ENCODE data around the gene EEF1AKMT4.
A peak's percentile ranks its signal among the peaks of the same experiment; 100 is the strongest.

Gene EEF1AKMT4
- total RNA-seq, result 0.36 to 0.65 reads per million in 2 donors

- peak; percentile 89 for DNase-seq
Measured at GRCh38 chr3:184249412-184250166, at the start of gene EEF1AKMT4. EEF1AKMT4 (plus strand) TSS chr3:184249672; CDS start chr3:184249695, 23 bp downstream.

GRCh38 chr3:184200825-184201224, 48.6 kb upstream of the EEF1AKMT4 start:
- DNase-seq, result no peak

GRCh38 chr3:184203526-184203925, 45.9 kb upstream of the EEF1AKMT4 start:
- DNase-seq, result no peak

GRCh38 chr3:184209146-184209923, 40.1 kb upstream of the EEF1AKMT4 start:
- DNase-seq, result no peak

GRCh38 chr3:184211297-184211696, 38.2 kb upstream of the EEF1AKMT4 start:
- DNase-seq, result no peak

- DNase-seq, result no peak
Measured at GRCh38 chr3:184211718-184212117, 37.8 kb upstream of the EEF1AKMT4 start.

DNA sequence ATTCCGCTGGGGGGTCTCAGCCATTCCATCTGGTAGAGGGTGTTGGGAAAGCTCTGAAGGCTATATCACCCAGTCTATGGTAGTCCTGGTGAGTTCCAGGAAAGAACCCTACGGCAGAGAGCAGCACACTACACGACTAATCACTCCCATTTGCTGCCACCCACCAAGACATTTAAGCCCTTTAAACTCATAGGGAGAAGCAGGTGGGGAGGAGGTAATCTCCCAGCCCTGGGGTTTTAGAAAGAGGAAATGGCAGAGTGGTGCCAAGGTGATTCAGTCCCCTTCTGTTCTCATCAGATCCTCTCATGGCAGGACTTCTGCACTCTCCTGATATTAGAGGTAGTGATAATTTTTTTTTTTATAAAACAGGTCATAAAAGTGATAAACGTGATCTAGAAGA, 30.7 kb upstream of the EEF1AKMT4 start:
- no peak for DNase-seq

DNA sequence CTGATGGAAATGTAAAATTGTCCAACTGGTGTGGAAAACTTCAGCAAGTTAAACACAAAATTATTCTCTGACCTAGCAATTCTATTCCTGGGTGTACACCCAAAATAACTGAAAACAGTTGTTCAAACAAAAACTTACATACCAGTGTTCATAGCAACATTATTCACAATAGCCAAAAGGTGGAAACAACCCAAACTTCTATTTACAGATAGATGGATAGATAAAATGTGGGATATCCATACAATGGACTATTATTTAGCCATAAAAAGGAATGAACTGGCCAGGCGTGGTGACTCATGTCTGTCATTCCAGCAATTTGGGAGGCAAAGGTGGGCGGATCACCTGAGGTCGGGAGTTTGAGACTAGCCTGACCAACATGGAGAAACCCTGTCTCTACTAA, 27.0 kb upstream of the EEF1AKMT4 start:
- DNase-seq, result no peak

DNA sequence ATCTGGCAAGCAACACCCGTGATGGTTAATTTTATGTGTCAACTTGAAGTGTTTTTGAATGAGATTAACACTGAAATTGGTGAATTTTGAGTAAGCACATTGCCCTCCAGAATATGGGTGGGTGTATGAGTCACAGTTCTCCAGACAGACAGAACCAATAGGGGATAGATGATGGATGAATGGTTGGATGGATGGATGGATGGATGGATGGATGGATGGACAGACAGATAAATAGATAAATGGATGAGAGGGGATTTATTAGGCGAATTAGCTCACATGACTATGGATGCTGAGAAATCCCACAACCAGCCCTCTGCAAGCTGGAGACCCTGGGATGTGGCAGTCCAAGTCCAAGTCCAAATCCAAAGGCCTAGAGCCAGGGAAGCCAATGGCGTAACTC, 25.5 kb upstream of the EEF1AKMT4 start:
- no peak for DNase-seq

DNA sequence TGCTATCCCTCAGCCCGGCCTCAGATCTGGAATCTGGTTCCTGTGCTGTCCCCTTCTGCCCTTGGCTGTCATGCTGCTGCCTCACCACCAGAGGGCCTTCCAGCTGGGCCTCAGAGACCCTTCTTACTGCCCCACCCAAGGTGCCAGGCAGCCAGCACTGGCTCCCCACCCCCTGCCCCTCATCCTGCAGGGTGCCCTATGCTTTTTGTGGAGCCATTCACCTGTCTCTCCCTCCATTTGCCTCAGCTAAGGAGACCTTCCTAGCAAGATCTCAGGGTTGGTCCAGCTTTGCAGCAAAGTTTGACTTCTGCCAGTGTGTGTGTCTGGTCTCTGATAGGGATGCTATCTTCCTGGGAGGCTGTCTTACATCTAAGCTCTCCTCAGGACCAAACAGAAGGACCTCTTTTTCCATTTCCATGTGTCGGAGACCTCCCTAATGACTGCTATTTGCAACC, 22.0 kb upstream of the EEF1AKMT4 start:
- DNase-seq, result no peak

GRCh38 chr3:184228376-184229137, 20.9 kb upstream of the EEF1AKMT4 start:
- DNase-seq, result no peak

DNA sequence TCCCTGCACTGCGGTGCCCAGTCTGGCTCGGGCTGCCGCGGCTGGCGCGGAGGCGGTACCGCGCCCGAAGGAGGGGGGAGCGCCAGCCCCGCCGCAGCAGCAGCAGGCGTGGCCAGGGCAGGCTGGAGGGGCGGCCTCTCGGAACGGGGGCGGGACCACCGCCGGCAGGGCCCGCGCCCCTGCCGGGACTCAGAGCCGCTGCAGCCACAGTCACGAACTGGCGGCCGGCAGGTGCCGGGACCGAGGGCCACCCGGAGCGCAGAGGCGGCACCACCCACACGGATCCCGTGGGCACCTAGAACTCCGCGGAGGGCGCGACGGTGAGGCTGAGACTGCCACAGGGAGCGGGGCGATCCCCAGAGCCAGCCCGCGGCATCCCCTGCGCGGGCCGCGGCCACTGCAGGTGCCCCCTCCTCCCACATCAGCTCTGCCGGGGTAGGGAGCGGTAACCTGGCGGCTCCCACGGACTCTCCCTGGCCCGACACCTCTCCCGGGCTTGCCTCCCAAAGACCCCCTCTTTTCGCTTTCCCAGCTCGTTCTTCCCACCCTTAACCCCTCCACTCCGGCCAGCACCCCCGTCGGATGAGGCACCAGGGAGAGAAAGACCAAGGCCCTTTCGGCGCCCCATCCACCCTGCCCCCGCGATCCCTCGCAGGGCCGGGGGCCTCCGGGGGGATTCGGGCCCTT, 19.9 kb upstream of the EEF1AKMT4 start, which contains the start of gene VWA5B2:
VWA5B2 (plus strand) TSS at position 192 of the 687 bp plus-strand sequence. CDS start 944 bp downstream, outside the sequence.
- DNase-seq, result peak; percentile 66

DNA sequence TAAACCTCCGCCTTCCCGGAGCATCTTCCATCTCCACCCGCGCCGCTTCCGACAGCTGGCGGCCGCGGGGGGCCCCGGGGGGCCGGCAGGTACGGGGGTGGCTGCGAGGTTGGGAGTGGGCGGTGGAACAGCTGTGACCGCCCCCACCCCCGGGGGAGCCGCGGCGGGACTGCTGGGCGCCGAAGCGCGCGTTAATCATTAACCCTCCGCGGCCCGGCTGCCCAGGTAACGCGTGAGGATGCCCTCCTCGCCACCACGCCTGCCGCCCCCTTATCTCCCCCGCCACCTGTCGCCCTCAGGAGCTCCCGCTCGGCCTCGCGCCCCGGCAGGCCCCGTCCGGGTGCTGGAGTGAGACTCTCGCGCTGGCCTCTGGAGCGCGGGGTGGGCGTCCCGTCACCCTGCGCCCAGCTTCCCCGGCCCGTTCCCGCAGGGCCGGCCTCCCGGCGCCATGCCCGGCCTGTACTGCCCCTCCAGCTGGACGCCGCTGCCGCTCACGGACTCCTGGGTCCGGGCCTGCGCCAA, 19.3 kb upstream of the EEF1AKMT4 start:
- no peak for DNase-seq

DNA sequence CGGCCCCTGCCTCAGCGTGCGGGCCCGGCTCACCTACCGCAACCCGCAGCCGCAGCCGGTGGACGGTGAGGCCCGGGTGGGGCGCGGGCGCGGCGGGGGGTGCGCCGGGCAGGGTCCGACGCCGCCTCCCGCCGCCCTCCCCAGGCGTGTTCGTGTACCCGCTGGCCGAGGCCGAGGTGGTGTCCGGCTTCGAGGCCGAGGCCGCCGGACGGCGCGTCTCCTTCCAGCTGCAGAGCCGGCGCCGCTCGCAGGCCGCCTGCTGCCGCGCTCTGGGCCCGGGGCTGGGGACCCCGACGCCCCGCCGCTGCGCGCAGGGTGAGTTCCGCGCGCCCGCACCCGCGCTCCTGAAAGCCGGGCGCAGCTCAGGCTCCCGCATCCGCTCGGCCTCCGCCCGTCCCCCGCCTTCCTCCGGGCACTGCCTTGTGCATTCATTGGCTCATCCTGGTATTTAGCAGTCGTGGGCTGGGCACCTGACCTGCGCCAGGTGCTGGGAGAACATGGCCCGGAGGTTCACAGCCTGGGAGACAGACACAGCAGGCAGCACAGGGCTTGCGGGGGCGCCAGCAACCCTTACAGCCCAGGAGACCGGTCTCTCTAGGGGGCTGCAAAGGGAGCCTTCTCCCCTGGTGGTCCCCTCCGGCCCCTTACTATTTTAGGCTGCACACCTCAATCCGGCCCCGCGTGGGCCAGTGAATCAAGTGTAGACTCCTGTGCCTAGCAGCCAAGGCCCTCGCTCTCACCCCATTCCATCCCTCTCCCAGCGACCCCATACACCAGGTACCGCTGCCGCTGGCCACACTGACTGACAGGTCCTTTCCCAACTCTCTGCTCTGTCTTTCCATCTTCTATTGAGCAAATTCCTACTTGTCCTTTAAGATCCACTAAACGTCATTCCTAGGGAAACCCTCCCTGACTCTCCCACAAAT, 18.6 kb upstream of the EEF1AKMT4 start:
- DNase-seq, result no peak

DNA sequence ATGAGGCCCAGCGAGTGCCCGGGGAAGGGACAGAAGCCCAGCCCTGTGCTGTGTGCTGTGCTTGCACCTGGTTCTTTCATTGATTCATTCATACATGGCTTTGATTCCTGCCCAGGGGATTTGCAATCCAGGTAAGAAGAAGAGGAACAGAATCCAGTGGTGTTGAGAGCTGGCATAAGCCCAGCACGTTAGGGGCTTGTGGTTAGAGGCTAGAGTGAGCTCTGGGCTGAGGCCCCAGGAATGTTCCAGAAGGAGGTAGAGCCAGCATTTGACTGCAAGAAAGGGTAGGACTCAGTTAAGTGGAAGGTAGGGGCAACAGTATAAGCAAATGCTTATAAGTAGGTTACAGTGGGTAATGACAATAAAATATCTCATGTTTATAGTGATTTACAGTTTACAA, 17.8 kb upstream of the EEF1AKMT4 start:
- no peak for DNase-seq

- no peak for DNase-seq
Measured at GRCh38 chr3:184233127-184233843, 16.2 kb upstream of the EEF1AKMT4 start.

- DNase-seq, result no peak
Measured at GRCh38 chr3:184234224-184234623, 15.2 kb upstream of the EEF1AKMT4 start.

GRCh38 chr3:184234671-184235380, 14.6 kb upstream of the EEF1AKMT4 start:
- no peak for DNase-seq

GRCh38 chr3:184235381-184236032, 14.0 kb upstream of the EEF1AKMT4 start:
- DNase-seq, result no peak

Data from activated gamma-delta T cell (primary cell).